Natural killer cell (primary cell): ENCODE results near the gene SLC25A42. TPM values are rescaled to one million over a fixed set of nuclear protein-coding genes. Genes with fewer than 3 reads are reported as not detected.

ENCODE experiments used
- ATAC-seq, 3 donors: fragments of 150-1000 bp in 2 of 3; fragments of 200-7000 bp in 1 of 3; cut with Tn5 transposase; 1 replicate in 1 of 3; 2 replicates in 2 of 3; pipeline ENCODE4 v1.10.0; 2021; ENCODE audit warnings: mild to moderate bottlenecking in 2 of 3, moderate library complexity in 2 of 3
- DNase-seq, 2 donors: peaks; one replicate each; pipeline versions ENCODE4 v3.0.0 to v3.0.0-alpha.2; 2013 to 2021; ENCODE audit warnings: mixed read lengths in 1 of 2
- H3K27ac ChIP-seq: one replicate; pipeline ENCODE4 v1.5.1; 2013; ENCODE audit warnings: mild to moderate bottlenecking, low read length
- H3K27me3 ChIP-seq: one replicate; pipeline ENCODE4 v1.6.1; 2013; ENCODE audit warnings: low read length; ENCODE audit not compliant: control insufficient read depth, insufficient read depth
- H3K36me3 ChIP-seq: one replicate; pipeline ENCODE4 v1.6.1; 2013; ENCODE audit warnings: low read length; ENCODE audit not compliant: control insufficient read depth, insufficient read depth
- H3K4me1 ChIP-seq: one replicate; pipeline ENCODE4 v1.6.1; 2013; ENCODE audit warnings: low read length; ENCODE audit not compliant: control insufficient read depth, insufficient read depth
- H3K4me3 ChIP-seq: one replicate; pipeline ENCODE4 v1.5.1; 2013; ENCODE audit warnings: low read length
- H3K9me3 ChIP-seq: one replicate; pipeline ENCODE4 v1.6.1; 2013; ENCODE audit warnings: low read length; ENCODE audit not compliant: control insufficient read depth, insufficient read depth
- H3K27ac Mint-ChIP-seq, 2 donors: one replicate each; pipeline ENCODE4 v1.8.0; 2022; ENCODE audit warnings: mild to moderate bottlenecking in 2 of 2, mixed read lengths in 2 of 2, moderate library complexity in 1 of 2
- H3K27me3 Mint-ChIP-seq, 2 donors: one replicate each; pipeline ENCODE4 v1.8.0; 2022; ENCODE audit warnings: low read depth in 2 of 2, mixed read lengths in 2 of 2
- H3K36me3 Mint-ChIP-seq: one replicate; pipeline ENCODE4 v1.8.0; 2022; ENCODE audit warnings: mixed read lengths
- H3K4me1 Mint-ChIP-seq, 2 donors: one replicate each; pipeline ENCODE4 v1.8.0; 2022; ENCODE audit warnings: mixed read lengths in 2 of 2
- H3K4me3 Mint-ChIP-seq: one replicate; pipeline ENCODE4 v1.8.0; 2022; ENCODE audit warnings: mild to moderate bottlenecking, moderate library complexity, mixed read lengths
- H3K9me3 Mint-ChIP-seq, 2 donors: one replicate each; pipeline ENCODE4 v1.8.0; 2022; ENCODE audit warnings: mixed read lengths in 2 of 2
- WGBS: methylation state at CpG from one replicate; pipeline ENCODE4 v1.1.7; 2013; ENCODE audit warnings: missing lambda C conversion rate; ENCODE audit not compliant: insufficient coverage; 5-methylcytosine and 5-hydroxymethylcytosine counted together
- intact Hi-C: fragments of 100-400 bp; cut with micrococcal nuclease; formaldehyde crosslinking; loops from one replicate; pipeline ENCODE4 v1.14.2; 2022
- total RNA-seq, 4 donors: library from RNA; stranded (reverse); fragments of 120-200 nt in 1 of 4; gene quantifications; one replicate each; pipeline versions ENCODE4 v1.2.3 to v1.2.4, GENCODE V29; 2013 to 2022
- TF ChIP-seq, protein P1 (sequence below): fragments of 200-600 bp; IDR thresholded peaks from one replicate; pipeline ENCODE4 v1.8.0; 2022; ENCODE audit warnings: antibody characterized with exemption

Gene SLC25A42
- total RNA-seq, 3 donors from 2014 or later (not counting 1 experiment from before 2014, with no cell fraction given), result 34.6 to 50.3 (median 41.8) TPM

DNA sequence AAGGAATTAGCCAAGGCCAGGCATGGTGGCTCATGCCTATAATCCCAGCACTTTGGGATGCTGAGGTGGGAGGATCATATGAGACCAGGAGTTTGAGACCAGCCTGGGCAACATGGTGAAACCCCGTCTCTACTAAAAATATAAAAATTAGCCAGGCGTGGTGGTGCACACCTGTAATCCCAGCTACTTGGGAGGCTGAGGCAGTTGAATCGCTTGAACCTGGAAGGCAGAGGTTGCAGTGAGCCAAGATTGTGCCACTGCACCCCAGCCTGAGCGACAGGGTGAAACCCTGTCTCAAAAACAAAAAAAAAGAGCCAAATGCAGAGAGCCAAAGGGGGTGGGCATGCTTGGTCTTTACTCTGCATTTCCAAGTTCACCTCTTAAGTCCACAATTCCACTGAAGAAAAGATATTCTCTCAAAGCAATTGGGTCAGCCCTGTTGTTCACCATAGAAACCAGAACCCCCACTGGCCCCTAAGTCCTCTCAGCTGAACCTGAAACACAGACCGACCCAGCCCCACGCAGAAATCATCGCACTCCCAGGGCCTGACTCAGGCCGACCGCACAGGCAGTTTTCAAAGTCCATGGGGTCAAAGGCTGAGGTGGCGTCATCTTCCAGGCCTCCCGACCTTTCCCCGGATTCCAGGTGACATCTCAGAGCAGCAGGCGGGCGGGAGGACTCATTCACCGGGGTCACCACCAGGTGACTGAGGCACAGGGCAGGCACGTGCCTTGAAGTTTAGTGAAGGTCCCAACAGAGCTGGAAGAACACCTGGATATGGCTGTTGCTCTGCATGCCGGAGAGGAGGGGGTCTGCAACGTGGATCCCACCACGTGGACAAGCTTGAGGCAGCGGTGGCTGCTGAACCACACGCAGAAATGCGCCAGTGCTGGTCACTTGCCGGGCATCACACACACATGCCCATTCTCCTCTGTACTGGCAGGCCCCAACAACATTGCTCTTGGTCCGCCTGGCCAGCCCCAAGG lies 33.1 kb downstream of the SLC25A42 start:
- H3K36me3 Mint-ChIP-seq, result no peaks in the 10 kb centered on the region
- no peak for DNase-seq
- Histone ChIP-seq H3K4me1 (no peaks in the 10 kb centered on the region), H3K4me3 (no peak overlapping the region), H3K27me3 (no peaks in the 10 kb centered on the region), H3K36me3 (peaks cover 30% of the 10 kb centered on the region), H3K27ac (no peak overlapping the region), H3K9me3 (no peaks in the 10 kb centered on the region)
- H3K27ac Mint-ChIP-seq, result no peak overlapping the region
- no peak for ATAC-seq
- intact Hi-C loops, result no loop called here
- no peaks in the 10 kb centered on the region for H3K27me3 Mint-ChIP-seq
- no peaks in the 10 kb centered on the region for H3K9me3 Mint-ChIP-seq
- H3K4me3 Mint-ChIP-seq, result no peak overlapping the region
- 98% methylated on average over 24 of the region's 24 CpGs for WGBS
- peaks cover 0 to 6% of the 10 kb centered on the region in 2 donors for H3K4me1 Mint-ChIP-seq
- TF ChIP-seq, protein P1, sequence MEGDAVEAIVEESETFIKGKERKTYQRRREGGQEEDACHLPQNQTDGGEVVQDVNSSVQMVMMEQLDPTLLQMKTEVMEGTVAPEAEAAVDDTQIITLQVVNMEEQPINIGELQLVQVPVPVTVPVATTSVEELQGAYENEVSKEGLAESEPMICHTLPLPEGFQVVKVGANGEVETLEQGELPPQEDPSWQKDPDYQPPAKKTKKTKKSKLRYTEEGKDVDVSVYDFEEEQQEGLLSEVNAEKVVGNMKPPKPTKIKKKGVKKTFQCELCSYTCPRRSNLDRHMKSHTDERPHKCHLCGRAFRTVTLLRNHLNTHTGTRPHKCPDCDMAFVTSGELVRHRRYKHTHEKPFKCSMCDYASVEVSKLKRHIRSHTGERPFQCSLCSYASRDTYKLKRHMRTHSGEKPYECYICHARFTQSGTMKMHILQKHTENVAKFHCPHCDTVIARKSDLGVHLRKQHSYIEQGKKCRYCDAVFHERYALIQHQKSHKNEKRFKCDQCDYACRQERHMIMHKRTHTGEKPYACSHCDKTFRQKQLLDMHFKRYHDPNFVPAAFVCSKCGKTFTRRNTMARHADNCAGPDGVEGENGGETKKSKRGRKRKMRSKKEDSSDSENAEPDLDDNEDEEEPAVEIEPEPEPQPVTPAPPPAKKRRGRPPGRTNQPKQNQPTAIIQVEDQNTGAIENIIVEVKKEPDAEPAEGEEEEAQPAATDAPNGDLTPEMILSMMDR, result no peak

DNA sequence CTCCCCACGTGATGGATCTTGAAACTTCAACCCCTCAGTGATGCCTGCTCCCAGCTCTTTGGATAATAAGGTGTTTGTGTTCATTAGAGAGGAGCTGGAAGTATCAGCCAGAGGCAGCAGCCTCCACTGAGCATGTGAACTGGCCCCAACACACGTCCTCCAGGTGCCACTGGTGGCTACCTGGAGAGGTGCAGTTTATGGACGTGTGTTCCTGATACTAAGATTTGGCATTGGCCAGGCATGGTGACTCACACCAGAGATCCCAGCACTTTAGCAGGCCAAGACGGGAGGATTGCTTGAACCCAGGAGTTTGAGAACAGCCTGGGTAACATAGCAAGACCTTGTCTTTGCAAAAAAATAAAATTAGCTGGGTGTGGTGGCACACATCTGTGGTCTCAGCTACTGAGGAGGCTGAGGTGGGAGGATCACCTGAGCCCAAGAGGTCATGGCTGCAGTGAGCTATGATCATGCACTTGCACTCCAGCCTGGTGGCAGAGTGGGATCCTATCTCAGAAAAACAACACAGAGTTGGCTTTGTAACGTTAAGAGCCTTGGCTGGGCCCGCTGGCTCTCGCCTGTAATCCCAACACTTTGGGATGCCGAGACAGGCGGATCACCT lies 34.4 kb downstream of the SLC25A42 start:
- H3K4me1 ChIP-seq, result no peaks in the 10 kb centered on the region
- intact Hi-C loops, result no loop called here
- H3K4me1 Mint-ChIP-seq, result peaks cover 0 to 4% of the 10 kb centered on the region in 2 donors
- H3K4me3 Mint-ChIP-seq, result no peak overlapping the region
- H3K27ac Mint-ChIP-seq, result no peak overlapping the region
- ATAC-seq, result no peak
- H3K27ac ChIP-seq, result no peak overlapping the region
- TF ChIP-seq, protein P1, result no peak
- DNase-seq, result no peak
- H3K36me3 Mint-ChIP-seq, result no peaks in the 10 kb centered on the region
- no peaks in the 10 kb centered on the region for H3K9me3 Mint-ChIP-seq
- no peaks in the 10 kb centered on the region for H3K9me3 ChIP-seq
- H3K27me3 ChIP-seq, result no peaks in the 10 kb centered on the region
- no peaks in the 10 kb centered on the region for H3K27me3 Mint-ChIP-seq
- 96% methylated on average over 9 of the region's 9 CpGs for WGBS
- H3K36me3 ChIP-seq, result peaks cover 30% of the 10 kb centered on the region
- H3K4me3 ChIP-seq, result no peak overlapping the region

DNA sequence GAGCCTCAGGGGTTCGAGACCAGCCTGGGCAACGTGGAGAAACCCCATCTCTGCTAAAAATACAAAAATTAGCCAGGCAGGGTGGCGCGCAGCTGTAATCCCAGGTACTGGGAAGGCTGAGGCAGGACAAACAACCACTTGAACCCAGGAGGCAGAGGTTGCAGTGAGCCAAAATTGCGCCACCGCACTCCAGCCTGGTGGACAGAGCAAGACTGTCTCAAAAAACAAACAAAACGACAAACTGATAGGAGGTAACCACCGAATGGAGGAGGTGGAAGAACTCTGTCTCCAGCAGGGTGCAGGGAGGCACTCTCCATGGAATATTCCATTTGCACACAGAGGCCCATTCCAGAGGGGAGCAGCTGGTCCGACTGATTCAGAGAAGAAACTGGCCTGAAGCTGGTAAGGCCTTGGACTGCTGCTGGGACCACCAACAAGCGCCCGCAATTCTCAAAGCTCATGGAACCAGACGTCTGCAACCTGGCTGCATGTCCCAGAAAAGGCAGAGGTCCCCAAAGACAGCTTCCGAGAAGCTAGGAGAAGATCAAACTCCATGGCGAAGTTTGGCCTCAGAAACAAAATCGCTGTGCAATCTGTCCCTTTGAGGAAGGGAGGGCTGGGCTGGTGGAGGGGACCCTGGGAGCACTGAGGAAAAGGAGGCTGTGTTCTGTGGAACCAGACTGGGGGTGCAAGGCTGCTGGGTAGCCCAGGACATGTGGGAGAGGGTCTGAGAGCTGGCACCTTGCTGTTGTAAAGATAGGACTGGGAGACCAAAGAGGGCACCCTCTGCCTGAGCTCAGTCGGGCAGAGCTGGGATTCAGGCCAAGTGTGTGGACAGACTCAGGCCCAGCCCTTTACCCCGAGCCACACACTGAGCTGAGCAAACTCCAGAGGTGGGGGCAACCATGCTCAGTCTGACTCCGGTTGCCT lies 35.2 kb downstream of the SLC25A42 start:
- no peak overlapping the region for H3K4me3 Mint-ChIP-seq
- WGBS, result 94% methylated on average over 18 of the region's 18 CpGs
- Histone ChIP-seq H3K4me3 (no peak overlapping the region), H3K27me3 (no peaks in the 10 kb centered on the region), H3K36me3 (peaks cover 30% of the 10 kb centered on the region), H3K27ac (no peak overlapping the region), H3K9me3 (no peaks in the 10 kb centered on the region), H3K4me1 (no peaks in the 10 kb centered on the region)
- H3K27ac Mint-ChIP-seq, result no peak overlapping the region
- DNase-seq (no peak), ATAC-seq (no peak)
- intact Hi-C loops, result no loop called here
- H3K9me3 Mint-ChIP-seq, result no peaks in the 10 kb centered on the region
- no peaks in the 10 kb centered on the region for H3K27me3 Mint-ChIP-seq
- no peaks in the 10 kb centered on the region for H3K36me3 Mint-ChIP-seq
- TF ChIP-seq, protein P1, result no peak
- no peaks in the 10 kb centered on the region for H3K4me1 Mint-ChIP-seq
